Breast epithelium (tissue), 4 donors: ENCODE data around the gene FDX1. TPM values are rescaled to one million over a fixed set of nuclear protein-coding genes. Genes with fewer than 3 reads are reported as not detected.
"Not testable (repeated sequence)": the region's sequence is repeated elsewhere in the genome, so short reads cannot be mapped to it uniquely, and the experiment has no call there.

Experiments used
- DNase-seq, 2 donors: peaks; one replicate each; pipeline ENCODE4 v3.0.0-alpha.2; 2019; ENCODE audit warnings: low spot score in 2 of 2
- H3K27ac ChIP-seq, 2 donors: fragments of 200-600 bp; sonication (generic) in 1 of 2; one replicate each; pipeline ENCODE4 v1.5.1; 2016 to 2019; ENCODE audit warnings: mild to moderate bottlenecking in 1 of 2
- H3K27me3 ChIP-seq, 2 donors: fragments of 200-600 bp; sonication (generic) in 1 of 2; one replicate each; pipeline versions ENCODE4 v1.5.1 to v1.6.0; 2017 to 2019; ENCODE audit warnings: control low read depth in 1 of 2, mild to moderate bottlenecking in 1 of 2
- H3K36me3 ChIP-seq: fragments of 200-600 bp; one replicate; pipeline ENCODE4 v1.5.1; 2019
- H3K4me1 ChIP-seq, 2 donors: fragments of 200-600 bp; sonication (generic); one replicate each; pipeline ENCODE4 v1.5.1; 2016 to 2019; ENCODE audit warnings: control low read depth in 1 of 2
- H3K4me3 ChIP-seq, 3 donors: fragments of 200-600 bp; sonication (generic); 1 replicate in 2 of 3; 2 replicates in 1 of 3; pipeline ENCODE4 v1.5.1; 2016 to 2019; ENCODE audit warnings: mild to moderate bottlenecking in 3 of 3, moderate library complexity in 2 of 3
- H3K9me3 ChIP-seq, 2 donors: fragments of 200-600 bp; sonication (generic) in 1 of 2; one replicate each; pipeline ENCODE4 v1.5.1; 2016 to 2019; ENCODE audit warnings: control low read depth in 1 of 2
- CTCF ChIP-seq, 3 donors: fragments of 450-650 bp; IDR thresholded peaks; one replicate each; pipeline ENCODE4 v1.5.1; 2016 to 2017; ENCODE audit warnings: antibody characterized with exemption in 3 of 3, mild to moderate bottlenecking in 3 of 3, moderate library complexity in 3 of 3
- POLR2A ChIP-seq: fragments of 450-650 bp; IDR thresholded peaks from one replicate; pipeline ENCODE4 v1.6.1; 2016; ENCODE audit warnings: antibody characterized with exemption, mild to moderate bottlenecking, moderate library complexity
- POLR2AphosphoS5 ChIP-seq, 3 donors: sonication (generic); formaldehyde crosslinking; IDR thresholded peaks; one replicate each; pipeline ENCODE4 v1.6.1; 2017; ENCODE audit warnings: antibody characterized with exemption in 3 of 3
- intact Hi-C: fragments of 100-400 bp; cut with DNase I; formaldehyde crosslinking; loops from one replicate; pipeline ENCODE4 v1.15.1; 2023; ENCODE audit warnings: low total_unique reads
- total RNA-seq, 3 donors: library from RNA; depleted of rRNA; stranded (reverse); fragments of >200 nt; gene quantifications; one replicate each; pipeline ENCODE4 v1.1.0, GENCODE V29; 2016

The FDX1 gene
- 10 to 100 TPM; 12.5 to 18.3 (median 15.2) TPM for total RNA-seq

GRCh38 chr11:110429731-110430266 is at the start of gene FDX1:
TSS of gene FDX1 (plus strand) at chr11:110429948. CDS start at chr11:110430121, 173 bp downstream.
- intact Hi-C loops, result no loop called here
- TF ChIP-seq POLR2A (peak; percentile 36), CTCF (IDR thresholded peaks at IDR 0.05) (peak in 1 of 3 donors; percentile 81), POLR2AphosphoS5 (IDR thresholded peaks at IDR 0.05) (peak in 2 of 3 donors; percentile 42 to 70)

GRCh38 chr11:110380836-110381622 is 48.7 kb upstream of the FDX1 start:
- Histone ChIP-seq H3K27ac (no peak overlapping the region), H3K36me3 (no peaks in the 10 kb centered on the region), H3K27me3 (no peaks in the 10 kb centered on the region), H3K9me3 (no peaks in the 10 kb centered on the region), H3K4me1 (no peaks in the 10 kb centered on the region), H3K4me3 (no peak overlapping the region)
- DNase-seq, result no peak
- TF ChIP-seq POLR2AphosphoS5 (IDR thresholded peaks at IDR 0.05), result no peak
- no peak for TF ChIP-seq CTCF (IDR thresholded peaks at IDR 0.05)
- TF ChIP-seq POLR2A, result no peak
- intact Hi-C loops, result no loop called here

More at GRCh38 chr11:110429731-110430266, at the start of gene FDX1:
- Histone ChIP-seq H3K27me3 (no peaks in the 10 kb centered on the region), H3K36me3 (no peaks in the 10 kb centered on the region), H3K4me1 (peaks cover 0 to 4% of the 10 kb centered on the region in 2 donors), H3K4me3 (peak within 1 kb of the TSS; percentile 86 to 94 (median 90)), H3K27ac (peak within 1 kb of the TSS; percentile 93 to 94), H3K9me3 (no peaks in the 10 kb centered on the region)
- peak; percentile 65 to 69 for DNase-seq

GRCh38 chr11:110388231-110388630 is 41.5 kb upstream of the FDX1 start:
- intact Hi-C loops, H3K27ac ChIP-seq, DNase-seq, H3K4me3 ChIP-seq, H3K36me3 ChIP-seq, H3K27me3 ChIP-seq, H3K4me1 ChIP-seq, H3K9me3 ChIP-seq: not testable (repeated sequence)

GRCh38 chr11:110389965-110390364 is 39.8 kb upstream of the FDX1 start:
- intact Hi-C loops, result no loop called here
- Histone ChIP-seq H3K27me3 (no peaks in the 10 kb centered on the region), H3K27ac (no peak overlapping the region), H3K36me3 (no peaks in the 10 kb centered on the region), H3K4me1 (no peaks in the 10 kb centered on the region), H3K4me3 (no peak overlapping the region), H3K9me3 (peaks cover 3% of the 10 kb centered on the region in 2 donors)
- no peak for TF ChIP-seq CTCF (IDR thresholded peaks at IDR 0.05)
- no peak for TF ChIP-seq POLR2AphosphoS5 (IDR thresholded peaks at IDR 0.05)
- no peak for TF ChIP-seq POLR2A
- DNase-seq, result no peak

- intact Hi-C loops, result no loop called here
Measured at GRCh38 chr11:110392056-110392455, 37.7 kb upstream of the FDX1 start.

GRCh38 chr11:110397668-110398286 is 32.0 kb upstream of the FDX1 start:
- intact Hi-C loops, H3K36me3 ChIP-seq, H3K4me1 ChIP-seq, H3K27ac ChIP-seq, H3K27me3 ChIP-seq, DNase-seq, H3K9me3 ChIP-seq, H3K4me3 ChIP-seq: not testable (repeated sequence)

More at GRCh38 chr11:110392056-110392455, 37.7 kb upstream of the FDX1 start:
- H3K36me3 ChIP-seq, result no peaks in the 10 kb centered on the region
- no peak for TF ChIP-seq POLR2A
- no peak for TF ChIP-seq POLR2AphosphoS5 (IDR thresholded peaks at IDR 0.05)
- TF ChIP-seq CTCF (IDR thresholded peaks at IDR 0.05), result no peak
- H3K27ac ChIP-seq, result no peak overlapping the region
- no peaks in the 10 kb centered on the region for H3K4me1 ChIP-seq
- peaks cover 3 to 4% of the 10 kb centered on the region in 2 donors for H3K9me3 ChIP-seq
- H3K27me3 ChIP-seq, result no peaks in the 10 kb centered on the region
- no peak for DNase-seq
- no peak overlapping the region for H3K4me3 ChIP-seq

GRCh38 chr11:110403585-110403984 is 26.2 kb upstream of the FDX1 start:
- DNase-seq, H3K9me3 ChIP-seq, H3K27ac ChIP-seq, H3K4me1 ChIP-seq, intact Hi-C loops, H3K27me3 ChIP-seq, H3K4me3 ChIP-seq, H3K36me3 ChIP-seq: not testable (repeated sequence)

- intact Hi-C loops, DNase-seq, H3K27me3 ChIP-seq, H3K36me3 ChIP-seq, H3K4me1 ChIP-seq, H3K4me3 ChIP-seq, H3K9me3 ChIP-seq, H3K27ac ChIP-seq: not testable (repeated sequence)
Measured at GRCh38 chr11:110405636-110406035, 24.1 kb upstream of the FDX1 start.
